Smooth muscle cell (in vitro differentiated cells): ENCODE results near the gene EPB41L5. TPM values are rescaled to one million over a fixed set of nuclear protein-coding genes. Genes with fewer than 3 reads are reported as not detected.
A peak's percentile ranks its signal among the peaks of the same experiment; 100 is the strongest.

Experiments
- DNase-seq: peaks from one replicate; lab custom pipeline; 2025; ENCODE audit not compliant: unreplicated experiment; lab: John Stamatoyannopoulos, UW
- H2AFZ ChIP-seq: fragments of 200-600 bp; sonication (generic); 2 replicates; pipeline ENCODE4 v1.6.0; 2016; ENCODE audit warnings: antibody characterized with exemption, low read depth, mild to moderate bottlenecking
- H3F3A ChIP-seq: fragments of 200-600 bp; sonication (generic); 2 replicates; pipeline ENCODE4 v1.6.0; 2017; ENCODE audit warnings: antibody characterized with exemption, low read depth
- H3K27ac ChIP-seq: fragments of 200-600 bp; sonication (generic); 2 replicates; pipeline ENCODE4 v1.5.1; 2016; ENCODE audit warnings: low read depth, mild to moderate bottlenecking
- H3K27me3 ChIP-seq: fragments of 200-600 bp; sonication (generic); 2 replicates; pipeline ENCODE4 v1.6.1; 2016; ENCODE audit warnings: low read depth, mild to moderate bottlenecking
- H3K36me3 ChIP-seq: fragments of 200-600 bp; sonication (generic); 2 replicates; pipeline ENCODE4 v1.5.1; 2016; ENCODE audit warnings: low read depth
- H3K4me1 ChIP-seq: fragments of 200-600 bp; sonication (generic); 2 replicates; pipeline ENCODE4 v1.5.1; 2016; ENCODE audit warnings: low read depth
- H3K4me2 ChIP-seq: fragments of 200-600 bp; sonication (generic); 2 replicates; pipeline ENCODE4 v1.6.0; 2016; ENCODE audit warnings: mild to moderate bottlenecking
- H3K4me3 ChIP-seq: fragments of 200-600 bp; sonication (generic); 2 replicates; pipeline ENCODE4 v1.5.1; 2016; ENCODE audit warnings: mild to moderate bottlenecking
- H3K79me2 ChIP-seq: fragments of 200-600 bp; sonication (generic); 2 replicates; pipeline ENCODE4 v1.6.0; 2016; ENCODE audit warnings: low read depth, mild to moderate bottlenecking
- H3K9ac ChIP-seq: fragments of 200-600 bp; sonication (generic); 2 replicates; pipeline ENCODE4 v1.6.0; 2016; ENCODE audit warnings: low read depth
- H3K9me3 ChIP-seq: fragments of 200-600 bp; sonication (generic); replicated peaks from 2 replicates; pipeline ENCODE4 v1.5.1; 2016; ENCODE audit warnings: low read depth
- H4K20me1 ChIP-seq: fragments of 200-600 bp; sonication (generic); 2 replicates; pipeline ENCODE4 v1.6.0; 2016; ENCODE audit warnings: low read depth
- CTCF ChIP-seq: fragments of 200-600 bp; sonication (generic); IDR thresholded peaks from 2 replicates; pipeline ENCODE4 v1.5.1; 2017; ENCODE audit warnings: borderline replicate concordance, mild to moderate bottlenecking, antibody characterized with exemption; ENCODE audit not compliant: insufficient read depth, poor library complexity, severe bottlenecking
- whole genome bisulfite sequencing: methylation state at CpG from one replicate; pipeline ENCODE4 v1.1.7; 2016; ENCODE audit warnings: low lambda C conversion rate; 5-methylcytosine and 5-hydroxymethylcytosine counted together
- polyA plus RNA-seq: library from polyadenylated mRNA; unstranded; fragments of >200 nt; fragmentation: Nextera tagmentation; extraction: Ambion mirVana; gene quantifications from 2 replicates; pipeline ENCODE4 v1.2.1, GENCODE V29; 2016
- total RNA-seq: library from RNA; depleted of rRNA; stranded (reverse); fragments of >200 nt; gene quantifications from 2 replicates; pipeline ENCODE4 v1.2.3, GENCODE V29; 2014

The EPB41L5 gene
- total and polyA plus RNA-seq, 2 experiments from 2014 or later: 4.6 to 17.2 TPM

GRCh38 chr2:120013597-120014223 lies 833 bp downstream of the EPB41L5 start:
- DNase-seq: peak; percentile 27
- no peak for TF ChIP-seq CTCF
- H3K4me3 ChIP-seq: peak overlapping the region; percentile 89
- H4K20me1 ChIP-seq: peaks cover 22% of the 10 kb centered on the region
- H3K79me2 ChIP-seq: peaks cover 49% of the 10 kb centered on the region
- H3F3A ChIP-seq: no peaks in the 10 kb centered on the region
- H3K4me2 ChIP-seq: peak overlapping the region; percentile 95
- H3K9me3 ChIP-seq: no peaks in the 10 kb centered on the region
- WGBS: 13% methylated on average over 17 of the region's 17 CpGs
- H3K36me3 ChIP-seq: no peaks in the 10 kb centered on the region
- H3K4me1 ChIP-seq: peaks cover 16% of the 10 kb centered on the region
- H3K27ac ChIP-seq: peak overlapping the region; percentile 51
- H3K9ac ChIP-seq: peak overlapping the region; percentile 72
- no peaks in the 10 kb centered on the region for H3K27me3 ChIP-seq
- peak overlapping the region; percentile 97 for H2AFZ ChIP-seq

- Histone ChIP-seq H2AFZ (no peak overlapping the region), H3K36me3 (no peaks in the 10 kb centered on the region), H3K9me3 (no peaks in the 10 kb centered on the region), H3K4me1 (peaks cover 16% of the 10 kb centered on the region), H3F3A (no peaks in the 10 kb centered on the region), H3K4me3 (peak overlapping the region; percentile 89), H3K9ac (no peak overlapping the region), H3K27ac (no peak overlapping the region), H3K79me2 (peaks cover 52% of the 10 kb centered on the region), H3K4me2 (peak overlapping the region; percentile 95), H3K27me3 (no peaks in the 10 kb centered on the region), H4K20me1 (peaks cover 22% of the 10 kb centered on the region)
- TF ChIP-seq CTCF: no peak
- WGBS: 79% methylated on average over 8 of the region's 8 CpGs
- DNase-seq: no peak
Observed at GRCh38 chr2:120014226-120014980, 1.5 kb downstream of the EPB41L5 start.

GRCh38 chr2:120016800-120017199 lies 3.9 kb downstream of the EPB41L5 start:
- H4K20me1 ChIP-seq: peaks cover 22% of the 10 kb centered on the region
- H3K27me3 ChIP-seq: no peaks in the 10 kb centered on the region
- no peak overlapping the region for H3K4me3 ChIP-seq
- no peak for DNase-seq
- no peaks in the 10 kb centered on the region for H3K36me3 ChIP-seq
- no peak overlapping the region for H3K27ac ChIP-seq
- H3K9ac ChIP-seq: no peak overlapping the region
- H3F3A ChIP-seq: no peaks in the 10 kb centered on the region
- no peak overlapping the region for H2AFZ ChIP-seq
- H3K9me3 ChIP-seq: no peaks in the 10 kb centered on the region
- H3K4me2 ChIP-seq: no peak overlapping the region
- H3K4me1 ChIP-seq: peaks cover 16% of the 10 kb centered on the region
- TF ChIP-seq CTCF: no peak
- peaks cover 55% of the 10 kb centered on the region for H3K79me2 ChIP-seq
- 99% methylated on average over 3 of the region's 3 CpGs for whole genome bisulfite sequencing
